Ovary (tissue), 3 donors: ENCODE measurements around the gene CLDND2.

Experiments used
- CTCF ChIP-seq, 3 donors: fragments of 450-650 bp in 2 of 3; fragments of 200-600 bp in 1 of 3; IDR thresholded peaks; one replicate each; pipeline versions ENCODE4 v1.5.1 to v1.8.0; 2016 to 2022; ENCODE audit warnings: antibody characterized with exemption in 3 of 3, mild to moderate bottlenecking in 1 of 3
- EP300 ChIP-seq: sonication (generic); formaldehyde crosslinking; IDR thresholded peaks from one replicate; pipeline ENCODE4 v1.6.1; 2017; ENCODE audit warnings: antibody characterized with exemption
- POLR2A ChIP-seq: fragments of 450-650 bp; IDR thresholded peaks from one replicate; pipeline ENCODE4 v1.6.1; 2017; ENCODE audit warnings: antibody characterized with exemption, mild to moderate bottlenecking, moderate library complexity
- donor health status: DM: no; HTN: no; CAD: no.

- TF ChIP-seq CTCF (IDR thresholded peaks at IDR 0.05) = no peak
- TF ChIP-seq POLR2A = no peak
- no peak for TF ChIP-seq EP300
These were observed 42.4 kb downstream of the CLDND2 start for GRCh38 chr19:51326216-51327065.
